Fibroblast of the aortic adventitia (primary cell): ENCODE measurements around the gene APBA2. TPM values are rescaled to one million over a fixed set of nuclear protein-coding genes. Genes with fewer than 3 reads are reported as not detected.
"Not testable (repeated sequence)": the region's sequence is repeated elsewhere in the genome, so short reads cannot be mapped to it uniquely, and the experiment has no call there.

Source experiments
- DNase-seq: peaks from one replicate; pipeline ENCODE4 v3.0.0-alpha.2; 2010; ENCODE audit warnings: low read depth
- H3K4me3 ChIP-seq: 2 replicates; pipeline ENCODE4 v1.5.1; 2011; ENCODE audit warnings: low read depth, mild to moderate bottlenecking, control low read depth, low read length, moderate library complexity
- total RNA-seq: library from RNA; depleted of rRNA; stranded (reverse); fragments of >200 nt; gene quantifications from 2 replicates; pipeline ENCODE4 v1.2.3, GENCODE V29; 2012; ENCODE audit warnings: low replicate concordance
- TF ChIP-seq, protein P1 (sequence below): IDR thresholded peaks from 2 replicates; pipeline ENCODE4 v1.5.1; 2011; ENCODE audit warnings: mild to moderate bottlenecking, low read length, control low read depth, inconsistent platforms; ENCODE audit not compliant: insufficient read depth

Gene APBA2
- total RNA-seq, 1 donor = 1.8 TPM

DNA sequence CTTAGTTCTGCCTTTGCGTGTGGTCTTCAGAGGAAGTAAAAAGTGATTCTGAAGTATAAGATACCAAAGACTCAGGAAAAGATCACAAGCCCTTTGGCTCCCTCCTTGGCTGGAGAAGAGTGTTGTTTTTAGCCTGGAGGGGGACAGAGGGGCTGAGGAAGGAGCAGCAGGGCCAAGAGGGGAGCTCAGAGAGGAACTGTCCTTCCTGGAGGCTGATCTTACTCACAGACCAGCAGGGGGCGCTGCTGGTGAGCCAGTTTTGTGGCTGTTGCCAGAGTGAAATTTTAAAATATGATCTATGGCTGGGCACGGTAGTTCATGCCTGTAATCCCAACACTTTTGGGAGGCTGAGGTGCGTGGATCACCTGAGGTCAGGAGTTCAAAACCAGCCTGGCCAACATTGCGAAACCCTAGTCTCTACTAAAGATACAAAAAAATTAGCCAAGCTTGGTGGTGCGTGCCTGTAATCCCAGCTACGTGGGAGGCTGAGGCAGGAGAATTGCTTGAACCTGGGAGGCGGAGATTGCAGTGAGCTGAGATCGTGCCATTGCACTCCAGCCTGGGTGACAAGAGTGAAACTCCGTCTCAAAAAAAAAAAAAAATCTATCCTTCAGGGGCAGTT is 216.5 kb downstream of the APBA2 start:
- H3K4me3 ChIP-seq = not testable (repeated sequence)
- peak; percentile 43 for DNase-seq
- TF ChIP-seq, protein P1, sequence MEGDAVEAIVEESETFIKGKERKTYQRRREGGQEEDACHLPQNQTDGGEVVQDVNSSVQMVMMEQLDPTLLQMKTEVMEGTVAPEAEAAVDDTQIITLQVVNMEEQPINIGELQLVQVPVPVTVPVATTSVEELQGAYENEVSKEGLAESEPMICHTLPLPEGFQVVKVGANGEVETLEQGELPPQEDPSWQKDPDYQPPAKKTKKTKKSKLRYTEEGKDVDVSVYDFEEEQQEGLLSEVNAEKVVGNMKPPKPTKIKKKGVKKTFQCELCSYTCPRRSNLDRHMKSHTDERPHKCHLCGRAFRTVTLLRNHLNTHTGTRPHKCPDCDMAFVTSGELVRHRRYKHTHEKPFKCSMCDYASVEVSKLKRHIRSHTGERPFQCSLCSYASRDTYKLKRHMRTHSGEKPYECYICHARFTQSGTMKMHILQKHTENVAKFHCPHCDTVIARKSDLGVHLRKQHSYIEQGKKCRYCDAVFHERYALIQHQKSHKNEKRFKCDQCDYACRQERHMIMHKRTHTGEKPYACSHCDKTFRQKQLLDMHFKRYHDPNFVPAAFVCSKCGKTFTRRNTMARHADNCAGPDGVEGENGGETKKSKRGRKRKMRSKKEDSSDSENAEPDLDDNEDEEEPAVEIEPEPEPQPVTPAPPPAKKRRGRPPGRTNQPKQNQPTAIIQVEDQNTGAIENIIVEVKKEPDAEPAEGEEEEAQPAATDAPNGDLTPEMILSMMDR = peak; percentile 75

DNA sequence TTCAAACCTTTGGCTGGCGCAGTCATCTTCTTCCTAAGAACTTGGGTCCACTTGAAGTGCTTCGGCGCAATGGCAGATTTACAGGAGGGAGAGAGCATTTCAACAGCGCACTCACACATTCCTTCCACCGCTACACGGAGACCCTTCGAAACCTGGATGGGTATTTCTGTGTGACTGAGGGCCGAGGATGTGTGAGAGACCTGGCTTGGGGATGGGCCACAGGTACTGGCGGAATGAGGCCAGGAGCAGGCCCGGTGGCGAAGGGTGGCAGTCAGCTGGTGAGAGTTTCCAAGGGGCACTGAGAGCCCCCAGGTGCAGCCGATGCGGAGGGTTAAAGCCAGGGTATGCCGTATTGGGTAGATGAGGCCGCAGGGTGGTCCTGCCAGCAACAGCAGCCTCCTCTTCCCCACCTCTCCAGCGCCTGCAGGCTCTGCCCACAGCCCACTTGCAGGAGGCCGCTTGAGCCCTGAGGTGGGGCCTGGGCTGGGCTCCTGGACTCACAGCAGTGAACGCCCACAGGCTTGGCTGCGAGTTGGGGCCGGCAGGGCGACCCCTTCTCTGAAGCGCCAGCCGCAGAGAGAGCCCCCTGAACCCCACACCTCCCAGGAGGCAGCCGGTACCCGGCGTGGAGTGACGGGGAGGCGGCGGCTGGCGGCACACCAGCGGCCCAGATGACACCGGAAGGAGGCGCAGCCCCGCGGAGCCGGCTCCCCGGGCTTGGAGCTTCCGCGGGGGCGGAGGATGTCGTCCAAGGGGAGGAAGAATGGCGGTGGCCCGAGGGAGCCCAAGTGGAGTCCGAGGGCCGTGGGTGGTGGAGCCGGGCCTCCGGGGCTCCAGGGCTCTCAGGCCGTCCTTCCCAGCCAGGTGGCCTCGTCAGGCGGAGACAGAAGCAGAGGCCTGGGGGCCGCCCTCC is 217.4 kb downstream of the APBA2 start:
- DNase-seq = no peak
- H3K4me3 ChIP-seq = peak overlapping the region; percentile 22
- TF ChIP-seq, protein P1 = no peak

DNA sequence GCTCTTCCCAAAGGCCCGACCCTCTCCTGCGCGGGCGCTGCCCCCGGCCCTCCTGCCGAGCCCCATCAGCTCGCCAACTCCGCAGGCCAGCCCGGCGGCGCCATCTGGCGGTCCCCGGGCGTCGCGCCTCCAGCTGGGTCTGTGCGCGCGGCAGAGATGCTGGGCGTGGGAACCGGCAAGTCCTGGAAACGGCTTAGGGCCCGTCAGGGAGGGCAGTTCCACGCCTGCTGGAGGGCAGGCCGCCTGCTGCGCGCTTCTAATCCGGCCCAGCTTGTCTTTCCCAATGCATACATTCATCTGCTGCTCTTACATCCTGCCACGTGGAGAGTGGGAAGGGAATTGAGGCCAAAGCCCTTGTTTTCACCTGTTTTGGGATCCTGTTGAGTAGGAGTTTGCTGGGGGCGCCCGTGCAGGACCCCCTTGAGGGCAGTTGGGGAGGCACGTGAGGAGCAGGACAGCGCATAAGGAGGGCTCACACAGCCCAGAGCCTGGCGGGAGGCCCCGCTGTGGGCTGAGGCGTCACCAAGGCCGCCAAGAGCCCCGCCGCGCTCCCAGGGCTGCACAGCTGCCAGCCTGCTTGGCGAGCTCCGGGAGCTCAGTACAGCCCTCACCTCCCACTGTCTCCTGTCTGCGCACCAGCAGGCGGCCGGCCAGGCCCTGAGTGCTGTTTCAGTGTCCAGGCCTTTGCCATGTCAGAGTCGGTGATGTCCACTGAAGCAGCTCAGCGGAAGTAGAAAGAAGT is 218.2 kb downstream of the APBA2 start:
- peak overlapping the region; percentile 22 for H3K4me3 ChIP-seq
- peak; percentile 57 for DNase-seq
- TF ChIP-seq, protein P1 = peak; percentile 70

DNA sequence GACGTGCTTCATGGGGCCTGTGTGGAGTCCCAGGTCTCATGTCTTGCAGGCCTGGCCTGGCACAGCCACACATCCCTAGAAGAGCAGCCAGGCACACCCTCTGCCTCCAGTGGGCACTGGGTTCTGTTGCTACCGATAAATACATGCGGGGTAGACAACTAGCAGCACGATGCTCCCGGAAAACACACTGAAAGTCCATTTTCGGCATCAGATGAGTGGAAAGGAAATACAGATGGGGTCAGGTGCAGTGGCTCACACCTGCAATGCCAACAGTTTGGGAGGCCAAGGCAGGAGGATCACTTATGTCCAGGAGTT is 218.7 kb downstream of the APBA2 start:
- TF ChIP-seq, protein P1 = no peak
- no peak overlapping the region for H3K4me3 ChIP-seq

DNA sequence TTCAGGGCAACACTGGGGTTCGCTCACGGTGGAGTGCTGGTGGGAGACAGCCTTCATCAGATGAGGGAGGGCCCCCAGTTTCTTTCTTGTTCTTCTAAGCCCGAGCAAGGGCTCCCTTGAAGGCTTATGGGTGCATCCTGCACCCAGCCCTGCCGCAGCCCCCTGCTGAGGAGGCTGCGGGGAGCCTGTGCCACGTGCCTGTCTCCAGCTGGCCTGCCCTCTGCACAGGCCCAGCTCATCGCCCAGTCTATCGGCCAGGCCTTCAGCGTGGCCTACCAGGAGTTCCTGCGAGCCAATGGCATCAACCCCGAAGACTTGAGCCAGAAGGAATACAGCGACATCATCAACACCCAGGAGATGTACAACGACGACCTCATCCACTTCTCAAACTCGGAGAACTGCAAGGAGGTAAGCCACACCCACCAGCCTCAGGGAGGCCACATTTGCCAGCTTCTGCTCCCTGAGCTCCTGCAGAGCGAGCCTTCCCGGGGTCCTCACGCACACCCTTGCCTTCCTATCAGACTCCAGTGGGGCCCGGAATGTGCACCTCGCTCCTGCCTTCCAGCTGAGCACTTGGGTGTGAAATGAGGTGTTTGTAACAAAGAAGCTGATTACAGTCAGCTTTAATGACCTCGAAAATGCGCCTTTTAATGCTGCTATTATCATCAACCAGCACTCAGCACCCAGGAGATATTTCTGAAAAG is 219.5 kb downstream of the APBA2 start:
- no peak overlapping the region for H3K4me3 ChIP-seq
- no peak for DNase-seq
- TF ChIP-seq, protein P1 = no peak

More for the DNA sequence above, 218.7 kb downstream of the APBA2 start:
- DNase-seq = no peak

DNA sequence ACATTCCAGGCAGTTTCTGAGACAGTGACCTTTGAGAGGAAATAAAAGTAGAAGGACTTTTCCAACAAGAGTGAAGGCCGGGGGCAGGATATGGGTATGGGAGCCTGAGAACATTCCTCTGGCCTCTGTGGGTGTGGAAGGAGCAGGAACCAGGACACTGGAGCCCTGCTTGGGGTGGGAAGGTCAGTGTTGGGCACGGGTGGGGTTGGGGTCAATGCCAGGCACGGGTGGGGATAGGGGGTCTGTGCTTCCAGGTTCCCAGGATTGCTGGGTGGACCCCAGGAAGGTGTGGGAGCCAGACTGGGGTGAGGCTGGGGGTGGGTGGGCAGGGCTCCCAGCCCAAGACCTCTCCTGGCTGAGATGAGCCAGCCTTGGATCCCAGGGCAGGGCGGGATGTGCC is 220.3 kb downstream of the APBA2 start:
- TF ChIP-seq, protein P1 = no peak
- DNase-seq = no peak
- no peak overlapping the region for H3K4me3 ChIP-seq
